DMS 273 (cell line): ENCODE data around the gene OMD.

ENCODE experiments used
- DNase-seq: peaks from one replicate; lab custom pipeline; 2025; ENCODE audit not compliant: unreplicated experiment; lab: John Stamatoyannopoulos, UW

Gene OMD

DNA sequence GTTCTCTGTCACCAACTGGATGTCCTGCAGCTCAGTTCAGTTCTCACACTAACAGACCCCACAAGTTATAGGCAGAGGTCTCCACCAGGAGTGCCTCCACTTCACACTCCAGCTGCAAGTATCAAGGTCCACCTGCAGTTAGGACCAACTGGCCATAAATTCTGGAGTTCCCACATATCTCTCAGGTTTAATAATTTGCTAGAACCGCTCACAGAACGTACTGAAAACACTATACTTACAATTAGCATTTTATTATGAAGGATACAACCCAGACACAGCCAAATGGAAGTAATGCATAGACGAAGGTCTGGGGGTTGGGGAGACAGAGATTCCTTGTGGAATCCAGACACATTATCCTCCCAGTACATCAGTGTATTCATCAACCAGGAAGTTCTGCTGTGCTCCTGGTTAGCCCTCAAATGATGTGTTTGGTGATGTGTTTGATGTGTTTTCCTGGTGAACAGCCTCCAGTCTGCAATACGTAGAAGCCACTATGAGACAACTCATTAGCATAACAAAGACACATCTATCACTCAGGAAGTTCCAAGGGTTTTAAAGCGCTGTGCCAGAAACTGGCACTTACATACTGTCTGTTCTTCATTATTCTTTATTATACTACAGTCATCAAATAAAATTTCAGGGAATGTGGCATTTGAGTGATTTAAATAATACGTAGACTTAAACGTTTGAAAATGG, 45.3 kb downstream of the OMD start:
- DNase-seq, result no peak

DNA sequence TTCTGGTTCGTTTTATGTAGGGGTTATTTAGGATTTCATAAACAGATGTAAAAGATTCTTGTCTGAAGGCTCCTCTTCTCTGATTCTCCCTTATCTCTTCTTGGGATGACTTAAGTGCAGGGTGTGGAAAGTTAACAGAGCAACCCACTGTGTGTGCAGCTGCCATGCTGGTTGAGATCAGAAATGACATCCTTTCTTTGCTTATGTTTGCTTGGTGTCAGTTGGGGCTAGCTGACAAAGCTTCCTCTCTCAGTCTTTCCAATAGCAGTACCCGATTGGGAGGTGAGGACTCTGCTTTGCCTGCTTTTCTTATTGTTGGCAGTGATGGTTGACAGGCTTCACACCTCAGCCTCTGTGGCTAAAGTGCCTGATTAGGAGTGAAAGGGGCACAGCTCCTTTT, 46.4 kb downstream of the OMD start:
- DNase-seq, result peak; percentile 18

DNA sequence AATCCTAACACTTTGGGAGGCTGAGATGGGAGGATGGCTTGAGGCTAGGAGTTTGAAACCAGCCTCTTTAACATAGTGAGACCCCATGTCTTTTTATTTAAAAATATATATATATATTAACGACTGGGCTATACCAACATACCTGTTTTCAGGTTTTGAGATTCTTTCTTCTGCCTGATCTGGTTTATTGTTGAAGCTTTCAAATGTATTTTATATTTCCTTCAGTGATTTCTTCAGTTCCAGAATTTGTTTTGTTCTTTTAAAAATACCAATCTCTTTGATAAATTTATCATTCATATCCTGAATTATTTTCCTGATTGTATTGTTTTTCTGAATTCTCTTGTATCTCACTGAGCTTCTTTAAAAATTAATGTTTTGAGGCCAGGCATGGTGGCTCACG, 51.1 kb downstream of the OMD start:
- no peak for DNase-seq

DNA sequence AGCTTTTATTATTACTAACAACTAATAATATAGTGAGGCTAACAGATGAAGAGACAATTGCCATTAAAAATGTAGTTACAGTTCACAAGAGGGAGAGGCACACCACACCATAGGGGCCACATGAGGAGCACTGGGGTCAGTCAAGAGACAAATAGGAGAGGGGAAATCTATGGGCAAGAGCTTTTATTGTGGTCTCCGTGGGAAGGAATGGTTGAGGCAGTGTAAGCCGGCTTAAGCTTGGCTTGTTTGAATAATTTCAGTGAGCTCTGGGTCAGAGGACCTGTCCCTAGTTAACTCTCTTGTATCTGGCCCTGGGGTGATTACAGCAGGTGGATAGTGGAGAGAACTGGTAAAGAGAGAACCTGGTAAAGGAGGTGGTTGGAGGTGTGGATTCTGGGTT, 55.2 kb downstream of the OMD start:
- no peak for DNase-seq
